IPS-18c (cell line): ENCODE results near the gene BUB3.
A peak's percentile ranks its signal among the peaks of the same experiment; 100 is the strongest.
"Not testable (repeated sequence)": the region's sequence is repeated elsewhere in the genome, so short reads cannot be mapped to it uniquely, and the experiment has no call there.

Experiments used
- H3K4me3 ChIP-seq: 2 replicates; pipeline ENCODE4 v1.7.0; 2013; ENCODE audit warnings: low read depth, mild to moderate bottlenecking, low read length, moderate library complexity; ENCODE audit not compliant: insufficient read depth
- H3K9me3 ChIP-seq: one replicate; pipeline ENCODE4 v1.6.1; 2013; ENCODE audit warnings: mild to moderate bottlenecking, low read length, moderate library complexity; ENCODE audit not compliant: control insufficient read depth, insufficient read depth

BUB3 gene

GRCh38 chr10:123149162-123149567 lies 5.0 kb upstream of the BUB3 start:
- Histone ChIP-seq H3K9me3 (peaks cover 6% of the 10 kb centered on the region), H3K4me3 (peak overlapping the region; percentile 41; the same call in 1 of the 2 replicates)

- peak overlapping the region; percentile 41 for H3K4me3 ChIP-seq
- H3K9me3 ChIP-seq, result peaks cover 6% of the 10 kb centered on the region
These were observed 4.5 kb upstream of the BUB3 start for GRCh38 chr10:123149568-123150270.

GRCh38 chr10:123150271-123150985 lies 3.8 kb upstream of the BUB3 start:
- Histone ChIP-seq H3K4me3 (peak overlapping the region; percentile 55), H3K9me3 (peaks cover 6% of the 10 kb centered on the region)

GRCh38 chr10:123150986-123151736 lies 3.0 kb upstream of the BUB3 start:
- peak overlapping the region; percentile 55 for H3K4me3 ChIP-seq
- peaks cover 6% of the 10 kb centered on the region for H3K9me3 ChIP-seq

GRCh38 chr10:123151737-123152135 lies 2.5 kb upstream of the BUB3 start:
- peaks cover 6% of the 10 kb centered on the region for H3K9me3 ChIP-seq
- no peak overlapping the region; the same call in 1 of the 2 replicates for H3K4me3 ChIP-seq

- no peak overlapping the region for H3K4me3 ChIP-seq
These were observed 613 bp upstream of the BUB3 start for GRCh38 chr10:123153486-123154091.

GRCh38 chr10:123154711-123155505 lies 706 bp downstream of the BUB3 start:
- Histone ChIP-seq H3K4me3 (peak overlapping the region; percentile 97), H3K9me3 (no peaks in the 10 kb centered on the region)

More at GRCh38 chr10:123153486-123154091, 613 bp upstream of the BUB3 start:
- H3K9me3 ChIP-seq, result peaks cover 4% of the 10 kb centered on the region

GRCh38 chr10:123156078-123156477 lies 1.9 kb downstream of the BUB3 start:
- H3K9me3 ChIP-seq, result no peaks in the 10 kb centered on the region
- H3K4me3 ChIP-seq, result no peak overlapping the region

- Histone ChIP-seq H3K4me3 (no peak overlapping the region), H3K9me3 (no peaks in the 10 kb centered on the region)
These were observed 3.0 kb downstream of the BUB3 start for GRCh38 chr10:123157210-123157609.

- H3K9me3 ChIP-seq, result no peaks in the 10 kb centered on the region
- no peak overlapping the region for H3K4me3 ChIP-seq
These were observed 4.5 kb downstream of the BUB3 start for GRCh38 chr10:123158682-123159081.

- H3K9me3 ChIP-seq, result no peaks in the 10 kb centered on the region
- no peak overlapping the region for H3K4me3 ChIP-seq
These were observed 6.2 kb downstream of the BUB3 start for GRCh38 chr10:123160311-123160980.

GRCh38 chr10:123164319-123164718 lies 10.1 kb downstream of the BUB3 start:
- no peak overlapping the region for H3K4me3 ChIP-seq
- H3K9me3 ChIP-seq, result no peaks in the 10 kb centered on the region

- H3K9me3 ChIP-seq, result no peaks in the 10 kb centered on the region
- H3K4me3 ChIP-seq, result no peak overlapping the region
These were observed 11.4 kb downstream of the BUB3 start for GRCh38 chr10:123165445-123166072.

- no peaks in the 10 kb centered on the region for H3K9me3 ChIP-seq
These were observed 12.4 kb downstream of the BUB3 start for GRCh38 chr10:123166618-123167017.

GRCh38 chr10:123170961-123171360 lies 16.8 kb downstream of the BUB3 start:
- no peak overlapping the region for H3K4me3 ChIP-seq

More at GRCh38 chr10:123166618-123167017, 12.4 kb downstream of the BUB3 start:
- H3K4me3 ChIP-seq, result no peak overlapping the region

GRCh38 chr10:123171616-123172015 lies 17.4 kb downstream of the BUB3 start:
- H3K4me3 ChIP-seq, H3K9me3 ChIP-seq: not testable (repeated sequence)

More at GRCh38 chr10:123170961-123171360, 16.8 kb downstream of the BUB3 start:
- no peaks in the 10 kb centered on the region for H3K9me3 ChIP-seq
